OCI-LY7 (cell line): Measurements from ENCODE around the gene ERFE.

ENCODE experiments used
- EZH2phosphoT487 ChIP-seq: fragments of 200-600 bp; sonication (generic); IDR thresholded peaks from 2 replicates; pipeline ENCODE4 v1.6.1; 2018; ENCODE audit warnings: low read depth, borderline replicate concordance, mild to moderate bottlenecking, mixed run types, antibody characterized with exemption, low read length, moderate library complexity, mixed read lengths
- TF ChIP-seq, protein P1 (sequence below): fragments of 200-600 bp; sonication (generic); conservative IDR thresholded peaks from 2 replicates; pipeline ENCODE4 v1.5.1; 2014; ENCODE audit warnings: mild to moderate bottlenecking, antibody characterized with exemption, low read length, moderate library complexity, mixed read lengths

DNA sequence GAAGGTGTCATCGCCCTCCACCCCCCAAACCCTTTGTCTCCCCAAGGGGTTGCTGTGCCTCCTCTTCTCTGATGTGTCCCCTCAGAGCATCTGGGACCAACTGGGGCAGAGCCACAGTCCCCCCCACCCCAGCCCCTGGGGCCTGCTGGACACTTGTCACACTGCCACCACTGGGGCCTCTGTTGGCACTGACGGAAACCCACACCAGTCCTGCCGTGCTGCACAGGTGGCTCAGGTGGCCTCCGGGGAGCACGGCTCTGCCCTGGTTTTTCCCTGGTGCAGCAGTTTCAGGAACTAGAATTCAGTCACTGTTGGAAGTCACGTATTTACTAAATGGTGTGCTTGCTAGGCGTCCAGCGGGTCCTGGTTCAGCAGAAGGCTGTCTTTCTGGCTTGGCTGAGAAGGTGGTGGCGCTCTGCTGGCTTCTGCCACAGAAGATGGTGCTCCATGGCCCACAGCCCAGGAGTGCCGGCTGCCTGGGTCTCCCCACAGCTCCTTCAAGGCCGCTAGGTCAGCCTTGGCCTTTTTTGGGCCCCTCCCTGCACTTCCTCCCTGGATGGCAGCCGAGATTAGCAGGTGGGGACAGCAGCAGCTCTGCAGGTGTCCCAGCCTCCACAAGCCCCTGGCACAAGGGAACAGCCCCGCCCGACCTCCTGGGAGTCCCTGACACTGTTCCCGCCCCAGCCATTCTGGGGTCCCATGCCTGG, 38.9 kb upstream of the ERFE start:
- TF ChIP-seq, protein P1, sequence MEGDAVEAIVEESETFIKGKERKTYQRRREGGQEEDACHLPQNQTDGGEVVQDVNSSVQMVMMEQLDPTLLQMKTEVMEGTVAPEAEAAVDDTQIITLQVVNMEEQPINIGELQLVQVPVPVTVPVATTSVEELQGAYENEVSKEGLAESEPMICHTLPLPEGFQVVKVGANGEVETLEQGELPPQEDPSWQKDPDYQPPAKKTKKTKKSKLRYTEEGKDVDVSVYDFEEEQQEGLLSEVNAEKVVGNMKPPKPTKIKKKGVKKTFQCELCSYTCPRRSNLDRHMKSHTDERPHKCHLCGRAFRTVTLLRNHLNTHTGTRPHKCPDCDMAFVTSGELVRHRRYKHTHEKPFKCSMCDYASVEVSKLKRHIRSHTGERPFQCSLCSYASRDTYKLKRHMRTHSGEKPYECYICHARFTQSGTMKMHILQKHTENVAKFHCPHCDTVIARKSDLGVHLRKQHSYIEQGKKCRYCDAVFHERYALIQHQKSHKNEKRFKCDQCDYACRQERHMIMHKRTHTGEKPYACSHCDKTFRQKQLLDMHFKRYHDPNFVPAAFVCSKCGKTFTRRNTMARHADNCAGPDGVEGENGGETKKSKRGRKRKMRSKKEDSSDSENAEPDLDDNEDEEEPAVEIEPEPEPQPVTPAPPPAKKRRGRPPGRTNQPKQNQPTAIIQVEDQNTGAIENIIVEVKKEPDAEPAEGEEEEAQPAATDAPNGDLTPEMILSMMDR, result no peak
- no peak for TF ChIP-seq EZH2phosphoT487
